ENCODE data around the gene ZNF410.
"Not testable (repeated sequence)": the region's sequence is repeated elsewhere in the genome, so short reads cannot be mapped to it uniquely, and the experiment has no call there.

The ZNF410 gene

DNA sequence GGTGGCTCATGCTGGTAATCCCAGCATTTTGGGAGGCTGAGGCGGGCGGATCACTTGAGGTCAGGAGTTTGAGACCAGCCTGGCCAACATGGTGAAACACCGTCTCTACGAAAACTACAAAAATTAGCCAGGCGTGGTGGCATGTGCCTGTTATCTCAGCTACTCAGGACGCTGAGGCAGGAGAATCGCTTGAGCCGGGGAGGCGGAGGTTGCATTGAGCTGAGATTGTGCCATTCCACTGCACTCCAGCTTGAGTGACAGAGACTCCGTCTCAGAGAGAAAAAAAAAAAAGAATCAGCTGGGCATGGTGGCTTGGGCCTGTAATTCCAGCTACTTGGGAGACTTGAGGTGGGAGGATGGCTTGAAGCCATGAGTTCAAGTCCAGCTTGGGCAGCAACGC lies 16.9 kb upstream of the ZNF410 start:
- not testable (repeated sequence) for H3K36me3 Mint-ChIP-seq; H3K27ac Mint-ChIP-seq; DNase-seq; H3K27me3 Mint-ChIP-seq; H3K4me1 Mint-ChIP-seq; ATAC-seq (replicated peaks); H3K9me3 Mint-ChIP-seq; H3K4me3 Mint-ChIP-seq

DNA sequence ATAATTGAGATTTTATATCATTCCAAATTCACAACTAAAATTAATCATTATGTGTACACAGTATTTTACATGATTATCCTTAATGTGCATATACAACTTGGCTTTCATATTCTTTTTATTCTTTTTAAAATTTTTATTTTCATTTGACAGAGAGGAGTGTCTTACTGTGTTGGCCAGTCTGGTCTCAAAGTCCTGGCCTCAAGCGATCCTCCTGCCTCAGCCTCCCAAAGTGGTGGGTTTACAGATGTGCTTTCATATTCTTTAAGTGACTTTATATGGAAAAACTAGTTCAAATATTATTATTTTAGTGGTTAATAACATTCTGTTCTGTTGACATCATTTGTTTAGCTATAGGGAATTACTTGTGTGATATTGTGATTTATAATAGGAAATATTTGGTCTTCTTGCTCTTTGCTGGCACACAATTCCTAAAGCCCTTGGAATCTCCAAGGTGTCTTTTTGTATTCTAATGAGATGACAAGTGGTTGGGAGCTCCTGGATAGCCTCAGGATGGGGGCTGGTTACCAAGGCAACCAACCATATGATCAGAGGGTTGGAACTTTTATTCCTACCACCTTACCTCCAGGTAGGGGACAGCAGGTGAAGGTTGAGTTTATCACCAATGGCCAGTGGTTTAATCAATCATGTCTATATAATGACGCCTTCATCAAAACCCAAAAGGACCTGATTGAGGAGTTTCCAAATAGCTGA lies 16.0 kb upstream of the ZNF410 start:
- Mint-ChIP-seq H3K9me3 (no peaks in the 10 kb centered on the region), H3K27ac (no peak overlapping the region), H3K4me1 (peaks cover 0 to 2% of the 10 kb centered on the region in 2 donors), H3K27me3 (no peaks in the 10 kb centered on the region), H3K36me3 (peaks cover 3 to 6% of the 10 kb centered on the region in 2 donors), H3K4me3 (no peak overlapping the region)
- DNase-seq (no peak), ATAC-seq (replicated peaks) (no peak)

DNA sequence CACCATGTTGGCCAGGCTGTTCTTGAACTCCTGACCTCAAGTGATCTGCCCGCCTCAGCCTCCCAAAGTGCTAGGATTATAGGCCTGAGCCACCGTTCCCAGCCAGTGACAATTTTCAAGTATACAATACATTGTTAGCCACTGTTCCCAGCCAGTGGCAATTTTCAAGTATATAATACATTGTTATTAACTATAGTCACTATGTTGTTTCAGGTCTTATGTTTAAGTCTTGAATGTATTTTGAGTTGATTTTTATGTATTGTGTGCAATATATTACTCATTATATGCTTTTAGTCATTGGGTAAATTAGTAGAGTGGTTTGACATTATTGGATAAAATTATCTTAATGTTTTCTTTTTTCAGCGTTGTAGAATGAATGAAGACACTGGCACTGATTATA lies 13.0 kb upstream of the ZNF410 start:
- Mint-ChIP-seq H3K27me3 (no peaks in the 10 kb centered on the region), H3K27ac (no peak overlapping the region), H3K4me1 (peaks cover 0 to 2% of the 10 kb centered on the region in 2 donors), H3K36me3 (peaks cover 3% of the 10 kb centered on the region in 2 donors), H3K9me3 (no peaks in the 10 kb centered on the region), H3K4me3 (no peak overlapping the region)
- ATAC-seq (replicated peaks) (no peak), DNase-seq (no peak)

DNA sequence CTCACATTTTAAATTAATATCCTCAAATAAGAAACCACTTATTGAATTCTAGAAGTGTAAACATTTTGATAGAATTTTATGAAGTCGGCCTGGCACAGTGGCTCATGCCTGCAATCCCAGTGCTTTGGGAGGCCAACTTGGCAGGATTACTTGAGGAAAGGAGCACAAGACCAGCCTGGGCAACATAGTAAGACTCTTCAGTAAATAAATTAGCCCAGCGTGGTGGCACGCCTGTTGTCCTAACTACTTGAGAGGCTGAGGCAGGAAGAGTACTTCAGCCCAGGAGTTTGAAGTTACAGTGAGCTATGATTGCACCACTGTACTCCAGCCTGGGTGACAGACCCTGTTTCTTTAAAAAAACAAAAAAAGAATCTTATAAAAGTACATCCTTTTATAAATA lies 8.9 kb upstream of the ZNF410 start:
- H3K4me1 Mint-ChIP-seq = no peaks in the 10 kb centered on the region
- no peaks in the 10 kb centered on the region for H3K9me3 Mint-ChIP-seq
- peaks cover 3% of the 10 kb centered on the region in 2 donors for H3K36me3 Mint-ChIP-seq
- H3K4me3 Mint-ChIP-seq = no peak overlapping the region
- no peak overlapping the region for H3K27ac Mint-ChIP-seq
- no peaks in the 10 kb centered on the region for H3K27me3 Mint-ChIP-seq
- DNase-seq (no peak), ATAC-seq (replicated peaks) (no peak)

DNA sequence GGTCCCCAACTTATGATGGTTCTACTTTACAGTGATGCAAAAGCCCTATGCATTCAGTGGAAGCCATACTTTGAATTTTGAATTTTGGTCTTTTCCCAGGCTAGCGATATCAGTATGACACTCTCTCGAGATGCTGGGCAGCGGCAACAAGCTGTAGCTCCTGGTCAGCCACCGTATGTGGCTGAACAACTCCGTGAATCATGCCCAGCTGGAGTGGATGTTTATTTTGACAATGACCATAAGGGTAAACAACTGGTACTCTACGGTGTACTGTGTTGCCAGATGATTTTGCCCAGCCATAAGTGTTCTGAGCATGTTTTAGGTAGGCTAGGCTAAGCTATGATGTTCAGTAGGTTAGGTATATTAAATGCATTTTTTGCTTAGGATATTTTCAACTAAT lies 8.2 kb upstream of the ZNF410 start:
- DNase-seq (no peak), ATAC-seq (replicated peaks) (no peak)
- Mint-ChIP-seq H3K9me3 (no peaks in the 10 kb centered on the region), H3K36me3 (peaks cover 3 to 5% of the 10 kb centered on the region in 2 donors), H3K4me1 (no peaks in the 10 kb centered on the region), H3K27ac (no peak overlapping the region), H3K27me3 (no peaks in the 10 kb centered on the region), H3K4me3 (no peak overlapping the region)

DNA sequence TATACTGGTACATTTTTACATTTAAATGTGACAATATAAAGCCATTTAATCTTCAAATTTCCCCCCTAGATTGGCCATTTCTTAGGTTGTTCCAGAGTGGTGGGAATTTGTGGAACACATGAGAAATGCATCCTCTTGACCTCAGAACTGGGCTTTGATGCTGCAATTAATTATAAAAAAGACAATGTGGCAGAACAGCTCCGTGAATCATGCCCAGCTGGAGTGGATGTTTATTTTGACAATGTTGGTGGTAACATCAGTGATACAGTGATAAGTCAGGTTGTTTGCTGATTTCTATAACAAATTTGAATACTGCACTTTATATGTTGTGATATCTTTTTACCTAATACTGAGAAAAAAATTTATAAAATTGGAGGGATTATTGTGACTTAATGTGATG lies 7.6 kb upstream of the ZNF410 start:
- Mint-ChIP-seq H3K27ac (no peak overlapping the region), H3K4me3 (no peak overlapping the region), H3K36me3 (peaks cover 3 to 5% of the 10 kb centered on the region in 2 donors), H3K4me1 (no peaks in the 10 kb centered on the region), H3K27me3 (no peaks in the 10 kb centered on the region), H3K9me3 (no peaks in the 10 kb centered on the region)
- ATAC-seq (replicated peaks) = no peak
- DNase-seq = no peak

DNA sequence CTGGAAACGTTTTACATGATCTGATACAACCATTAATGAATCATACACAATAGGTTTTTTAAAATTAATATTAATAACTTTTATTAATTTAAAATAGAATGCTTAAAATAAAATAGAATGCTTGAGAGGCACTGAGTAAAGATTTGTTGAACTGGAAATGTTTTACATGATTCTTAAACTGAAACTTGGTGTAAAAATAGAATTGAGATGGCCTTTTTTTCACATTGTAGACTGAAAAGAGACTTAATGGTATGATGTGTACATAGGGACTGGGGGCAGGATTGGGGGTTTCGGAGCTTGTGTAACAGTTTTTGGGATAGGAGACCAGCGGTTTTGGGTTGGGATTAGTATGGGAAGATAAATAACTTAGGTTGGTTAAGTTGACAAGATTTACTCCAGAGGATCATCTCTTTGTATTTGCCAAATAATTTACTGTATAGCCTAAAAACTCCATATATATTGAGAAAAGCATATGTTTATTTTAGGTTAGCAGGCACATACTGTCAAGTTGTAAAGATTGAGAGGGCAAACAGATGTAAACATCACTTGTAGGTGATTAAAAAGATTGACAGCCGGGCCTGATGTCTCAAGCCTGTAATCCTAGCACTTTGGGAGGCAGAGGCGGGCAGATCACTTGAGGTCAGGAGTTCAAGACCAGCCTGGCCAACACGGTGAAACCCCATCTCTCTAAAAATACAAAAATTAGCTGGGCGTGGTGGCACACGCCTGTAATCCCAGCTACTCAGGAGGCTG lies 2.0 kb upstream of the ZNF410 start:
- H3K27ac Mint-ChIP-seq = peak overlapping the region; percentile 77
- no peak for DNase-seq
- ATAC-seq (replicated peaks) = no peak
- H3K27me3 Mint-ChIP-seq = no peaks in the 10 kb centered on the region
- H3K9me3 Mint-ChIP-seq = no peaks in the 10 kb centered on the region
- peak overlapping the region; percentile 38 to 69 for H3K4me3 Mint-ChIP-seq
- peaks cover 22 to 43% of the 10 kb centered on the region in 2 donors for H3K4me1 Mint-ChIP-seq
- H3K36me3 Mint-ChIP-seq = peaks cover 8 to 24% of the 10 kb centered on the region in 2 donors

DNA sequence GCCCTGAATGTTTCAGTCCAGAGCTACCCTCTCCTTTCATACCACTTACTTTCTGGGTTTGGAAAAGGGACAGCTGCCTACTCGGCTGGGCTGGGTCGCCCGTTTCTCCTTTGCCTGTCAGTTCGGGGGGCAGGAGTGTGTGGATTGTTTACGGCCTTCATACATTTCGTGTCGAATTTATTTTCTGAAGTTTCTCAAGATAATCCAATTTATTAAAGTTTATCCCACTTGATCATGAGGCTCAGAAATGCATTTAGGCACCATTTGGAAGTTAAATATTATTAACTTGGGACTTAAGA lies 608 bp downstream of the ZNF410 start:
- peaks cover 25 to 50% of the 10 kb centered on the region in 2 donors for H3K4me1 Mint-ChIP-seq
- ATAC-seq (replicated peaks) (no peak), DNase-seq (no peak)
- peak overlapping the region; percentile 99 for H3K27ac Mint-ChIP-seq
- H3K4me3 Mint-ChIP-seq = peak overlapping the region; percentile 89 to 91
- H3K9me3 Mint-ChIP-seq = no peaks in the 10 kb centered on the region
- H3K27me3 Mint-ChIP-seq = no peaks in the 10 kb centered on the region
- peaks cover 8 to 29% of the 10 kb centered on the region in 2 donors for H3K36me3 Mint-ChIP-seq

DNA sequence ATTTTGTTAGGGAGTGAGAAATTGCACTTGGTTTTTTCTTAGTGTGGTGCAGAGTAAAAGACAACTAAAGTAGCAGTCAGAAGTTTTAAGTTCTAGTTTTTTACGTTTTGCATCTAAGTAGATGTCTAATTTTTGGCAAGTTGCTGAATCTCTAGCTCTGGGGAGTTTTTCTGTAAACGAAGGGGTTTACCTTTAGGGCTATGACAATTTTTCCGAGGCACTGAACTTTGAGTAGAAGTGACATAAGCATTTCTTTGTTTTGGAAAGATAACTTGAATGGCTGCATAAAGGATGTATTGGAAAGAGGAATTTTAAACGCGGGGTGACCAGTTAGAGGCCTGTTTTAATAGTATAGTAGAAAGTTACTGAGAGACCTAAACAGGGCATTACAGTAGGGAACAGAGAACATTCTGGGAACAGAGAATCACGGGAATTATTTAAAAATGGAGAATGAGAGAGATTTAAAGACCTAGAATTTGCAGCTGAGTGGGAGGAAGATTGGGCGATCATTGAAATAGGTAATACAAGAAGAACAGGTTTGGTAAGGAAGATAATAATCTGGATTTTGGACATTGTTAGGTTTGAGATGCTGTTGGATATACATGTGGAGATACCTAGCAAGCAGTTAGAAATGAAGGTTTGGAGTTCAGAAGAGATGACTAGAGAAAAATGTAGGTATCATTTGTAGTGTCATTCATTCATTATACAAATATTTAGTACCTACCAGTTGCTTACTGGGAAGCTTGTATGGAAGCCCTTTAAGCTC lies 1.2 kb downstream of the ZNF410 start:
- H3K27ac Mint-ChIP-seq = peak overlapping the region; percentile 99
- H3K4me1 Mint-ChIP-seq = peaks cover 25 to 50% of the 10 kb centered on the region in 2 donors
- H3K4me3 Mint-ChIP-seq = peak overlapping the region; percentile 89 to 91
- no peaks in the 10 kb centered on the region for H3K27me3 Mint-ChIP-seq
- H3K36me3 Mint-ChIP-seq = peaks cover 8 to 29% of the 10 kb centered on the region in 2 donors
- H3K9me3 Mint-ChIP-seq = no peaks in the 10 kb centered on the region
- ATAC-seq (replicated peaks) (no peak), DNase-seq (no peak)

DNA sequence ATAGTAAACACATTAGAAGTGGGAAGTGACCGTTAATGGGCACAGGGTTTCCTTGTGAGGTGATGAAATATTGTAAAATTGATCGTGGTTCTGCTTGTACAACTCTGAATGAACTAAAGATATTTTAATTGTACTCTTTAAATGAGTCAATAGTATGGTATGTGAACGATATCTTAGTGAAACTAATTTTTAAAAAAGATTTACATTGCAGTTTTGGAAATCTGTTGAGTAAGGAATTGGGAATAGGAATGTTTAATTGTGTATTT lies 1.7 kb downstream of the ZNF410 start:
- H3K4me3 Mint-ChIP-seq = peak overlapping the region; percentile 89 to 91
- H3K4me1 Mint-ChIP-seq = peaks cover 25 to 50% of the 10 kb centered on the region in 2 donors
- no peaks in the 10 kb centered on the region for H3K9me3 Mint-ChIP-seq
- DNase-seq = no peak
- peaks cover 6 to 29% of the 10 kb centered on the region in 2 donors for H3K36me3 Mint-ChIP-seq
- no peaks in the 10 kb centered on the region for H3K27me3 Mint-ChIP-seq
- H3K27ac Mint-ChIP-seq = peak overlapping the region; percentile 99
- no peak for ATAC-seq (replicated peaks)

DNA sequence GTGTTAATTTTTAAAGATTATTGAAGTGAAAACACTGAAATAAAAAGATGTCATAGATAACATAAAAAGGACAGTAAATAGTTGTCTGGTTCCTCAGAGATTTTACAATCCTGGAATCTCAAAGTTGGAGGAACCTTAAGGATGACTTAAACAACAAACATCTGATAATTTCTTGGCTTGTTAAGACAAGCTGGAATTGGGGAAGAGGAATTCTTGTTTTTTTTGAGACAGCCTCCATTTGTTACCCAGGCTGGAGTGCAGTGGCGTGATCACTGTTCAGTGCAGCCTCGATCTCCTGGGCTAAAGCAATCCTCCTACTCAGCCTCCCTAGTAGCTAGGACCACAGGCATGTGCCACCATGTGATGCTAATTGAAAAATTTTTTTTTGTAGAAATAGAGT lies 2.3 kb downstream of the ZNF410 start:
- Mint-ChIP-seq H3K4me1 (peaks cover 25 to 50% of the 10 kb centered on the region in 2 donors), H3K4me3 (no peak overlapping the region), H3K27ac (no peak overlapping the region), H3K27me3 (no peaks in the 10 kb centered on the region), H3K36me3 (peaks cover 10 to 33% of the 10 kb centered on the region in 2 donors), H3K9me3 (no peaks in the 10 kb centered on the region)
- DNase-seq (no peak), ATAC-seq (replicated peaks) (no peak)

DNA sequence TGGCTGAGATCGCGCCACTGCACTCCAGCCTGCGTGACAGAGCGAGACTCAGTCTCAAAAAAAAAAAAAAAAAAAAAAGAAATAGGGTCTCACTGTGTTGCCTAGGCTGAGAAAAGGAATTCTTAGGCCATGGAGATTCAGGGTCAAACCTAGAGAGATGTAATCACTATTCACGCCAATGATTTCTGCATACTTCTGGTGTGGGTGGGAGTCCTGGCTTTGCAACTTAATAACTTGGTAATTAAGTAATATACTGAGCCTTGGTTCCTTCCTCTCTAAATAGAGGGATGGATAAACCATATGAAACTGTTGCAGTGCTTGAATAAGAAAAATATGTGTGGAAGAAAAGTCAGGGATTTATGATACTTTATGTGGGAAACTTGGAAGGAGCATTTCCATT lies 2.7 kb downstream of the ZNF410 start:
- H3K9me3 Mint-ChIP-seq = no peaks in the 10 kb centered on the region
- no peaks in the 10 kb centered on the region for H3K27me3 Mint-ChIP-seq
- no peak overlapping the region for H3K4me3 Mint-ChIP-seq
- DNase-seq (no peak), ATAC-seq (replicated peaks) (no peak)
- H3K27ac Mint-ChIP-seq = no peak overlapping the region
- peaks cover 25 to 48% of the 10 kb centered on the region in 2 donors for H3K4me1 Mint-ChIP-seq
- peaks cover 12 to 35% of the 10 kb centered on the region in 2 donors for H3K36me3 Mint-ChIP-seq

DNA sequence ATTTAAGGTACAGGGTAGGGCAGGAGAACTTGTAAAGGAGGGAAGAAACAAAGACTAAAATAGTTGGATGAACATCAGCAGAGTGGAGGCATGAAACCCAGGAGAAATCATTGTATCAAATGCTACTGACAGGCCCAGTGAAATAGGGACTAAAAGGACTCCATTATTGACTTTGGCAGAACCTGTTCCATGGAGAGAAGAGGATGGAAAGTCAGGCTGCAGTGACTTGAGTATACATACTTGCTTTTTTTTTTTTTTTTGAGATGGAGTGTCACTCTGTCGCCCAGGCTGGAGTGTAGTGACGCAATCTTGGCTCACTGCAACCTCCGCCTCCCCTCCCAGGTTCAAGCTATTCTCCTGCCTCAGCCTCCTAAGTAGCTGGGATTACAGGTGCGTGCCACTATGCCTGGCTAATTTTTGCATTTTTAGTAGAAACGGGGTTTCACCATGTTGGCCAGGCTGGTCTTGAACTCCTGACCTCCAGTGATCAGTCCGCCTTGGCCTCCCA lies 7.6 kb downstream of the ZNF410 start:
- H3K27ac Mint-ChIP-seq = peak overlapping the region; percentile 86
- H3K27me3 Mint-ChIP-seq; H3K9me3 Mint-ChIP-seq; ATAC-seq (replicated peaks); H3K4me3 Mint-ChIP-seq; DNase-seq: not testable (repeated sequence)
- peaks cover 27 to 36% of the 10 kb centered on the region in 2 donors for H3K36me3 Mint-ChIP-seq
- H3K4me1 Mint-ChIP-seq = peaks cover 5 to 11% of the 10 kb centered on the region in 2 donors

DNA sequence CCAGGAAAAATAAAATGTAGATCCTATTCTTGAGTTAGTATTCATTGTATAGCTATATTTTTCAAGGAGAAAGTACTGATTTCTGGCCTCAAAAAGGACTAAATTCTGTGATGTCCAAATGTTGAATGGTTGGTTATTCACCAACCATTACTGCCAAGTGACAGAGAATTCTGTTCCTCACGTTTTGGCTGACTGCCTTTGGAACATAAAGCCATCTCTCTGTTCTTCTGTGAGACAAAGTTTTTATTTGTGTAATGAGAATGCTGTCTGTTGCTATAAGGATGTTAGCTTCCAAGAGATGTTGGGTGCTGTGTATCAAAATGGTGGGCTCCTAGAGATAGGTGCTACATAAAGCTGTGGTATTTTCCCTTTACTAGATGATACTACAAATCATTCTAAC lies 9.3 kb downstream of the ZNF410 start:
- ATAC-seq (replicated peaks) (no peak), DNase-seq (no peak)
- Mint-ChIP-seq H3K9me3 (no peaks in the 10 kb centered on the region), H3K36me3 (peaks cover 31 to 39% of the 10 kb centered on the region in 2 donors), H3K4me3 (no peak overlapping the region), H3K27me3 (no peaks in the 10 kb centered on the region), H3K4me1 (peaks cover 0 to 2% of the 10 kb centered on the region in 2 donors), H3K27ac (no peak overlapping the region)
